CD4-positive, alpha-beta T cell treated with Interleukin-4 for 4 hours (primary cell): Measurements from ENCODE around the gene HTR2A.

Source experiments
- DNase-seq: peaks from one replicate; pipeline ENCODE4 v3.0.0-alpha.2; 2020

Gene HTR2A

DNA sequence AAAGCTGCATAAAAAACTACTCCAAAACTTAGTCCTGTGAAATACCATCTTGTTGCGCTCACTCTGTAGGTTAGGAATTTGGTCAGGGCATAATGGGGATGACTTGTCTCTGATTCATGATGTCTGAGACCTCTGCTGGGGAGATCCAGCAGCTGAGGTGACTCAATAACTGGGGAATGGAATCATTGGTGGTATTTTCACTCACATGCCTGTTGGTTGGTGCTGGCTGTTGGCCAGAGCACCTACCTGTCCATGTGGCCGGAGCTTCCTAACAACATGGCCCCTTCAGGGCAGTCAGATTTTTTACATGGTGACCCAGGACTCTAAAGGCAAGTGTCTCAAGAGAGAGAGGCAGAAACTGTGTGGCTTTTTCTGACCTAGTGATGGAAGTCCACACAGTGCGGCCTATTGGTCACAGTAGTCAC is 92.5 kb downstream of the HTR2A start:
- DNase-seq: no peak

DNA sequence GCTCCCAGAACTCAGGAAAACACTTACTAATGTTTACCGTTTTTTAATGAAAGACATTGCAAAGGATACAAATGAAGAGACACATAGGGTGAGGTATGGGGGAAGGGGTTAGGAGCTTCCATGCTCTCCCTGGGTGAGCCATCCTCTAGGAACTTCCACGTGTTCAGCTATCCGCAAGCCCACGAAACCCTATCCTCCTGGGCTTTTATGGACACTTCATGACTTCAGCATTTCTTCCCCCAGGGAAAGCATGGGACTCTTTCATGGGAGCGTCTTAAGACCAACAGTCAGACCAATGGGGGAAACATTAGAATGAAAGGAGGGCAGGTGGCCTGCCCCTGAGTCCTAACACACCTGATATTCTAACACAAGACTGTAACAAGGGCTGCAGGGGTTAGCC is 93.3 kb downstream of the HTR2A start:
- no peak for DNase-seq

DNA sequence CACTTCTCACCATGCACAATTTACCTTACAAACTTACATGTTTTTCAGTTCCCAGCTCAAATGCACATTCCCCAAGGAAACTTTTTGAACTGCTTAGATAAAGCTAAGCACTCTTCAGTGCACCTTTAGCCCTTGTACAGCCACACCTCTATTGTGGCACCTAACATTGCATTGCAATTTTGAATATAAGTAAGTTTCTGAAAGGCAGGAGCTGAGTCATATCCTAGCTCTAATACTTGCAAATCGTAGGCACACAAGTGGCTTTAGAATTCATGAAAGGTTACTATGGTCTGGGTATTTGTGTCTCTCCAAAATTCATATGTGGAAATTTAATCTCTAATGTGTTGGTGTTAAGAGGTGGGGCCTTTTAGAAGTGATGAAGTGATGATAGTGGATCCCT is 95.0 kb downstream of the HTR2A start:
- DNase-seq: no peak

DNA sequence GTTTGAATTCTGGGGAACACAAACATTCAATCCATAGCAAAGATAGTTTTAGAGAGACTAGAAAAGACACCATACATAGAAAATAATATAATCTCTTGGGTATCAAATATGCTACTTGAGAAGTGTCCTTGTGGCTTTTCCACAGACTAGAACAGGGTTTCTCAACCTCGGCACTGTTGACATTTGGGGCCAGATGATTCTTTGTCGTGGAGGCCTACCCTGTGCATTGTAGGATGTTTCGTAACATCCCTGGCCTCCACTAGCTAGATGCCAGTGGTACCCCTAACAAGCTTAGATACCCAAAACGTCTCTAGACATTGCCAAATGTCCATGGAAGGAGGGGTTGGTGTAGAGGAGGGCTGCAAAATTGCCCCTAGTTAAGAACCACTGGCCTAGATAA is 97.7 kb downstream of the HTR2A start:
- no peak for DNase-seq

DNA sequence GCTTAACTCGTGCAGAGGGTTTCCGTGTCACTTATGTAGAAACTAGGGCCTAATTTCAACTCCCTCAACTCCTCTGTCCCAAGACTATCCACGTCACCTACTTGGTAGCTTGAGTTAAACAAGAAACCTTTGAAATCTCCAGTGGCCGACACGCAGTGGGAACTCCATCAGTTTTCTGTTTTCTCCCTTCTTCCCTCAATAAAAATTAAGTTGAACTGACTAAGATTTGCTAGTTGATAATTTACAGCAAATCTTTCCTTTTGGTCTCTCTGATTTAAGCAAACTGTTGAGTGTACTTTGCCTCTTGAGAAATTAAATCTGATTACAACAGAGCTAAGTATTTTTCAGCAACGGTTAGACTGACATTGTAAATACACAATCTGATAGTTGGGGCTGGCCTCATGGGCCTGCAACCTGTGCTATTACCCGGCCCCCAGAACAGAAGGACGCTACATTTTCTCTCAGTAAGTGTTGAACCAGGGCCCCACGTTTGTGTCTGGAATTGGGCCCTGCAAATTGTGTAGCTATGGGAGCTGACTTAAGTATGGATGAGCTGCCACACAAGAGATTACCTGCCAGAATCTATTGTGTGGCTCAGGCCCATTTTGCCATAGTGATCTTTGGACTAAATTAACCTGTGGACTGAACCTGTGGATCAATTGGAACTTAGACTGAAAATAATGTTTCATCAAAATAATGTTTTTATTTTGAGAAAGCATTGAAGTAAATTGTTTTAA is 99.2 kb downstream of the HTR2A start:
- no peak for DNase-seq

DNA sequence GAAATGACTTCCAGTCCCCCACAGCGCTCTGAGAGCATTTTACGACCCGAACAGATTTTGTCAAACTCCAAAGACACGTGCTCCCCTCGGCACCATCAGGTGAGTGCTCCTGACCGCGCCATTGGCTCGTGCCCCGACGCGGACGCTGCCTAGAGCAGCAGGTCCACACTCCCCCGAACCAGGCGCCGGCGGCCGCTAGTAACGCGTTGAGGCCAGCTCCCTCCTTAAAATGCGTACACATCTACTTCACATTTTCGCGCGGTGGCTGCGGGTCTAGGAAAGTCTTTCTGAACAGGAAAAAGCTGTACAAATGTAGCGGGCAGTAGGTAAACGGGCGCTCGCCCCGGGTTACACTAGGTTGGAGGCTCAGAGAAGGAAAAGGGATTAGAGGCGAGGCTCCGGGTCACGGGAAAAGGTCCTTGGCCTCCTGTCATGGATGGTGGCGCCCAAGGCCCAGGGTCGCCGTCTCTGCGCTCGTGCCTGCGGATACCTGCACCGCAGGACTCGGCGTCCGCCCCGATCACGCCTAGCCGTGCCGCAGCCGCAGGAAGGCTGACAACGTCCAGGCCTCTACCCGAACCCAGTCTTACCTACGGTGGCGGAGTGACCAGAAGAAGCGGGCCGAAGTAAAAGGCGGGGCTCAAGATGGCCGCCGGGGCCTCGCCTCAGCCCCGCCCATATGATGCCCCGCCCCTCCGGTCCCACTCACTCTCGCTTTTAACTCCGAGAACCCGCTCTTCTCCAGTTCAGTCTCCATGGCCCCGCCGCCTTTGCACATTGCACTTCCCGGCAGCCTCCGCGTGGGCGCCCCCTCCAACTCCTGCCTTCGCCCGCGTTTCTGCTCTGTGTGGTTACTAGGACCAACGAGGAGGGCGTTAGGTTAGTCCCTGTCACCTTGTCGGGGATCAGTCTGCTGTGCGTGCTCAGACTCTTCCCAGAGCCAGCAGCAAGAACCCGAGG is 100.1 kb downstream of the HTR2A start, which contains the start of gene ESD:
Gene ESD (minus strand): TSS at position 647 of the 960 bp plus-strand sequence. CDS start 5,748 bp downstream, outside the sequence.
- peak; percentile 87 for DNase-seq

DNA sequence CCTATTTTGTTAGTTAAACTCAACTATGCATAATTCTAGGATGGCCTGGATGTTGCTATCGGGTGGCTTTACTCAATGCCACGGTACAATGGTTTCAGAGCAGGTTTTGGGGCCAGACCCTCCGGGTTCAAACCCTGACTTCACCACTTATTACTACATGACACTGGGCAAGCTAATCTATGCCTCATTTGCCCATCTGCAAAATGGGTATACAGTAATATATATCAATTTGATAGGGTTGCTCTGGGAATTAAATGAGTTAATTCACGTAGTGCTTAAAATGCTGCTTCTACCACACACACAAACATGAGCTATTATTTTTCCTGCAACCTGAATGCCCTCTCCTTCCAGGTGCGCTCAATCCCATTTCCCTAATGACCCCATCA is 100.7 kb downstream of the HTR2A start:
- no peak for DNase-seq

DNA sequence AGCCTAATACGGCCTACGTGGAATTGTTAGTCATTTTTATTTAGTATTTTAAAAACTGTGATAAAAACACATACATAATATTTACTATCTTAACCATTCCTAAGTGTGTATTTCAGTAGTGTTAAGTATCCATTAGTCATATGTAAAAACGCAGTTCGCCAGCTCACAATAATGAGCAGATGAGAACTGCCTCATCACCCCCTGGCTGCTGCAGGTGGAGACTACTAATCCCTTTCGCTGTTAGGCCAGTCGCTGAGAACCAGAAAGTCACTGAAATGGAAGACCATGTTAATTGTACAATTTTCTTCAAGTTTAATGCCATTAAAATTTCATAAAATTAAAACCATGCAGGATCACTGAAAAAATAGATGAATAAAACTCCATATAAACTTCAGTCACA is 101.5 kb downstream of the HTR2A start:
- no peak for DNase-seq

DNA sequence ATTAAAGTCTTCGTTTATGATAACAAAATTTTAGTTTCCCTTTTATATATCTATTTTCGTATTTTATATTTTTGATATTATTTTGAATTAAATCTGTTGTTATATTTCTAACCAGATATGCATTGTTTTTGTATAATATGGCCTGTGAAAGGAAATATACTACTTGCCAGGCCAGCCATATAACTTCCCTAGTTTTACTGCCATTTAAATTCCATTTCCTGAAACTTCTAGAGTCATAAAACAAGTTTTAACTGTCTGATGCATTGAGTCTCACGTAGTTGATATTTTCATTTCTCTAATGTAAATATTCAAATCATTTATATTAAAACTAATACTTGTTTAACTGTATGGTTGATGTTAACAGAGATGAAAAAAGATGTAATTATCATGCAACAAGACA is 113.3 kb downstream of the HTR2A start:
- DNase-seq: no peak

DNA sequence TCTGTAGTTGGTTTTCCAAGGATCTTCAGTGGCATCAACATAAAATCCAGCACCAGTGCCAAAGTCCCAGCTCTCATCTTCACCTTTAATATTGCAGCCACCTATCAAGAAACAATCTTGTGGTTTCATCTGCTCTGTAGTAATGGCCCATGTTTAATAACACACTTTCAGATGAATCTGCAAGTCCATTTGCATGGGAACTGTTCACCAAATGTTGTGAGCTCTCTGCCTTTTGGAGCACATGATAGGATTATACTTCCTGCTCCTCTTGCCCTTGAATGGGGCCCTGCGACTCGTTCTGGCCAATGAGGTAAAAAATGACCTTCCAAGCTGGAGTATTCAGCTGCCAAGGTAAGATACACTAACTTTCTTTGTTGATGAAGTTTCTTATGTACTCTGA is 114.2 kb downstream of the HTR2A start:
- no peak for DNase-seq

DNA sequence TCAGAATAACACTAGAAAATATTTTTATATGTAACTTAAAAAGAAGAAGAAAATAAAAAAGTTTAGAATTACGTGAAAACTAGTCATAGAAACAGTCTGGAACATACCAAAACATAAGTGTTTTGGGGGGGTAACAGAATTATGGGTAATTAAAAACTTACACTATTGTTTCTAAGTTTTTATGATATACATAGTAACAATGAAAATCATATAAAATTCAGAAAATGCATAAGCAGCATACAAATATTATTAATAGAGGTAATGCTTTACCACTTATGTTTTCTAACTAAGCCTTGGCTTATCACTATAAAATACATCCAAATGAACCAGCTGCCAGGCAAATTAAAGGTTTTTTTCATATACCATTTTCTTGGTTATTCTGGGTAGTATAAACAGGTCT is 114.8 kb downstream of the HTR2A start:
- no peak for DNase-seq
